GM12878 (cell line): ENCODE results near the gene ADGRG7. TPM values are rescaled to one million over a fixed set of nuclear protein-coding genes. Genes with fewer than 3 reads are reported as not detected.

ENCODE experiments used
- ATAC-seq: fragments of 200-7000 bp; cut with Tn5 transposase; 3 replicates; pipeline ENCODE4 v1.9.1; 2020; ENCODE audit warnings: mild to moderate bottlenecking, moderate library complexity
- BruUV-seq: library from RNA; stranded (reverse); fragments of 400-500 nt; replicated peaks from 2 replicates; lab custom pipeline; 2021; lab: Mats Ljungman, UMichigan
- CTCF ChIA-PET: fragments of 300-600 bp; sonication (Branson Sonifier 250); formaldehyde crosslinking; extraction: SDS; loops from one replicate; lab custom pipeline; 2021; ENCODE audit warnings: inconsistent platforms; lab: Yijun Ruan, JAX
- POLR2A ChIA-PET: fragments of 350-600 bp; formaldehyde crosslinking; extraction: SDS; loops from one replicate; lab custom pipeline; 2021; ENCODE audit warnings: inconsistent platforms; lab: Charles Lee
- RAD21 ChIA-PET: fragments of 300-600 bp; sonication (Branson Sonifier 250); formaldehyde crosslinking; loops from one replicate; lab custom pipeline; 2023; ENCODE audit warnings: antibody characterized with exemption; ENCODE audit not compliant: unreplicated experiment; lab: Charles Lee
- SMC1A ChIA-PET: fragments of 300-600 bp; sonication (Branson Sonifier 250); formaldehyde crosslinking; loops from one replicate; lab custom pipeline; 2023; ENCODE audit not compliant: unreplicated experiment, uncharacterized antibody; lab: Charles Lee
- DNase-seq: peaks from one replicate; pipeline ENCODE4 v3.0.0-alpha.2; 2011; ENCODE audit warnings: low read depth, low spot score
- FAIRE-seq: peaks from 3 replicates; lab custom pipeline; 2011; peaks lifted over from hg19 to GRCh38; lab: Jason Lieb, UNC
- H2AFZ ChIP-seq: 2 replicates; pipeline ENCODE4 v1.6.0; 2011; ENCODE audit warnings: low read depth, low read length, control low read depth; ENCODE audit not compliant: control insufficient read depth
- H3K27ac ChIP-seq: 2 replicates; pipeline ENCODE4 v1.5.1; 2011; ENCODE audit warnings: control low read depth; ENCODE audit not compliant: control insufficient read depth, insufficient read depth
- H3K27me3 ChIP-seq, 2 experiments: replicated peaks in 1 of 2; 2 replicates each; pipeline versions ENCODE4 v1.6.0 to v1.6.1; 2011; ENCODE audit warnings: low read length in 1 of 2; ENCODE audit not compliant: control insufficient read depth in 2 of 2, insufficient read depth in 2 of 2
- H3K36me3 ChIP-seq, 2 experiments: 2 replicates each; pipeline ENCODE4 v1.5.1; 2011; ENCODE audit warnings: low read length in 1 of 2; ENCODE audit not compliant: control insufficient read depth in 2 of 2, insufficient read depth in 2 of 2
- H3K4me1 ChIP-seq: 2 replicates; pipeline ENCODE4 v1.6.1; 2011; ENCODE audit warnings: mild to moderate bottlenecking, low read length, moderate library complexity, mixed read lengths; ENCODE audit not compliant: control insufficient read depth, insufficient read depth
- H3K4me2 ChIP-seq: 2 replicates; pipeline ENCODE4 v1.6.0; 2011; ENCODE audit warnings: control low read depth; ENCODE audit not compliant: control insufficient read depth, insufficient read depth
- H3K4me3 ChIP-seq: fragments of 200-600 bp; sonication (generic); 2 replicates; pipeline ENCODE4 v1.5.1; 2016
- H3K79me2 ChIP-seq: 2 replicates; pipeline ENCODE4 v1.6.0; 2011; ENCODE audit warnings: low read length; ENCODE audit not compliant: control insufficient read depth, insufficient read depth
- H3K9ac ChIP-seq: 2 replicates; pipeline ENCODE4 v1.8.0; 2011; ENCODE audit warnings: low read length, control low read depth, mixed read lengths; ENCODE audit not compliant: control insufficient read depth, insufficient read depth
- H3K9me3 ChIP-seq: replicated peaks from 3 replicates; pipeline ENCODE4 v1.5.1; 2011; ENCODE audit warnings: mild to moderate bottlenecking, low read length; ENCODE audit not compliant: control insufficient read depth, insufficient read depth
- H4K20me1 ChIP-seq: 2 replicates; pipeline ENCODE4 v1.6.0; 2011; ENCODE audit not compliant: control insufficient read depth, insufficient read depth
- BCLAF1 ChIP-seq: fragments of 450-650 bp; IDR thresholded peaks from 2 replicates; pipeline ENCODE4 v1.6.1; 2017; ENCODE audit warnings: antibody characterized with exemption, mild to moderate bottlenecking, moderate library complexity
- BHLHE40 ChIP-seq, 2 experiments: fragments of 450-650 bp in 1 of 2; IDR thresholded peaks; 2 replicates each; pipeline ENCODE4 v1.6.1; 2011 to 2017; ENCODE audit warnings: low read depth in 2 of 2, borderline replicate concordance in 1 of 2, improper control_type of control experiment in 1 of 2, low read length in 1 of 2, mild to moderate bottlenecking in 1 of 2
- BMI1 ChIP-seq: fragments of 450-650 bp; IDR thresholded peaks from 2 replicates; pipeline ENCODE4 v1.6.1; 2016; ENCODE audit warnings: mild to moderate bottlenecking, moderate library complexity, borderline replicate concordance
- GABPA ChIP-seq: IDR thresholded peaks from 2 replicates; pipeline ENCODE4 v1.6.1; 2014; ENCODE audit warnings: antibody characterized with exemption, low read depth, mild to moderate bottlenecking, inconsistent platforms
- IRF3 ChIP-seq: fragments of 450-650 bp; IDR thresholded peaks from 2 replicates; pipeline ENCODE4 v1.6.1; 2014; ENCODE audit warnings: mild to moderate bottlenecking
- NBN ChIP-seq: fragments of 450-650 bp; IDR thresholded peaks from 2 replicates; pipeline ENCODE4 v1.6.1; 2016
- NFIC ChIP-seq: IDR thresholded peaks from 2 replicates; pipeline ENCODE4 v1.6.1; 2012; ENCODE audit warnings: low read depth, mild to moderate bottlenecking, inconsistent platforms, low read length, moderate library complexity
- POLR2AphosphoS5 ChIP-seq: IDR thresholded peaks from 2 replicates; pipeline ENCODE4 v1.6.1; 2011; ENCODE audit warnings: mild to moderate bottlenecking, low read length, inconsistent platforms
- RUNX3 ChIP-seq: IDR thresholded peaks from 2 replicates; pipeline ENCODE4 v1.6.1; 2012; ENCODE audit warnings: low read length, inconsistent platforms
- SIX5 ChIP-seq: IDR thresholded peaks from 2 replicates; pipeline ENCODE4 v1.6.1; 2011; ENCODE audit warnings: mild to moderate bottlenecking, low read depth, low read length, moderate library complexity; ENCODE audit not compliant: severe bottlenecking
- SMC3 ChIP-seq: IDR thresholded peaks from 2 replicates; pipeline ENCODE4 v1.6.1; 2011; ENCODE audit warnings: low read length, improper control_type of control experiment, borderline replicate concordance
- SREBF2 ChIP-seq: IDR thresholded peaks from 2 replicates; pipeline ENCODE4 v1.6.1; 2012; ENCODE audit warnings: mild to moderate bottlenecking, low read length
- ZNF24 ChIP-seq: fragments of 450-650 bp; IDR thresholded peaks from 2 replicates; pipeline ENCODE4 v1.6.1; 2017; ENCODE audit warnings: antibody characterized with exemption, mild to moderate bottlenecking
- ZNF274 ChIP-seq: IDR thresholded peaks from one replicate; pipeline ENCODE4 v1.8.0; 2011; ENCODE audit not compliant: insufficient read length, insufficient read depth
- ZSCAN29 ChIP-seq: fragments of 450-650 bp; IDR thresholded peaks from 2 replicates; pipeline ENCODE4 v1.6.1; 2017; ENCODE audit warnings: mild to moderate bottlenecking, moderate library complexity
- WGBS: methylation state at CpG from one replicate; pipeline ENCODE4 v1.1.6; 2016; ENCODE audit warnings: low lambda C conversion rate; ENCODE audit not compliant: insufficient replicate concordance, insufficient coverage; ENCODE audit errors: missing lambda C conversion rate; 5-methylcytosine and 5-hydroxymethylcytosine counted together
- in situ Hi-C: fragments of 300-500 bp; cut with MboI; formaldehyde crosslinking; loops from 9 replicates; pipeline ENCODE4 v1.14.3; 2018; ENCODE audit warnings: mixed read lengths
- intact Hi-C: fragments of 100-400 bp; cut with micrococcal nuclease; formaldehyde crosslinking; loops from one replicate; pipeline ENCODE4 v1.14.2; 2022; ENCODE audit not compliant: unreplicated experiment
- polyA plus RNA-seq, 11 experiments: library from polyadenylated mRNA; depleted of rRNA in 4 of 11; unstranded in 6 of 11; stranded (reverse) in 5 of 11; fragments of >200 nt; fragmentation: Nextera tagmentation in 4 of 11; fragmentation: Illumina TruSeq in 1 of 11; extraction: Ambion mirVana in 4 of 11; extraction: Trizol in 1 of 11; gene quantifications; 1 replicate in 1 of 11; 2 replicates in 10 of 11; pipeline versions ENCODE4 v1.2.1 to v1.2.3, GENCODE V29; 2011 to 2016; ENCODE audit warnings: inconsistent platforms in 2 of 11, missing spikeins in 2 of 11, low read depth in 1 of 11
- total RNA-seq, 4 experiments: library from RNA; depleted of rRNA in 3 of 4; stranded (reverse); fragments of >200 nt in 3 of 4; fragmentation: Illumina TruSeq in 1 of 4; extraction: Trizol in 1 of 4; gene quantifications; 2 replicates each; pipeline versions ENCODE4 v1.2.1 to v1.2.3, GENCODE V29; 2013 to 2021
- TF ChIP-seq, protein P1 (sequence below): fragments of 450-650 bp; IDR thresholded peaks from 2 replicates; pipeline ENCODE4 v1.6.1; 2017; ENCODE audit warnings: mild to moderate bottlenecking, moderate library complexity

The ADGRG7 gene
- total and polyA plus RNA-seq, 10 of the 15 experiments (the other 5 are each of a cell fraction or from before 2014, with no cell fraction given) = 0.02 to 0.21 (median 0.14) TPM; not detected in 7

DNA sequence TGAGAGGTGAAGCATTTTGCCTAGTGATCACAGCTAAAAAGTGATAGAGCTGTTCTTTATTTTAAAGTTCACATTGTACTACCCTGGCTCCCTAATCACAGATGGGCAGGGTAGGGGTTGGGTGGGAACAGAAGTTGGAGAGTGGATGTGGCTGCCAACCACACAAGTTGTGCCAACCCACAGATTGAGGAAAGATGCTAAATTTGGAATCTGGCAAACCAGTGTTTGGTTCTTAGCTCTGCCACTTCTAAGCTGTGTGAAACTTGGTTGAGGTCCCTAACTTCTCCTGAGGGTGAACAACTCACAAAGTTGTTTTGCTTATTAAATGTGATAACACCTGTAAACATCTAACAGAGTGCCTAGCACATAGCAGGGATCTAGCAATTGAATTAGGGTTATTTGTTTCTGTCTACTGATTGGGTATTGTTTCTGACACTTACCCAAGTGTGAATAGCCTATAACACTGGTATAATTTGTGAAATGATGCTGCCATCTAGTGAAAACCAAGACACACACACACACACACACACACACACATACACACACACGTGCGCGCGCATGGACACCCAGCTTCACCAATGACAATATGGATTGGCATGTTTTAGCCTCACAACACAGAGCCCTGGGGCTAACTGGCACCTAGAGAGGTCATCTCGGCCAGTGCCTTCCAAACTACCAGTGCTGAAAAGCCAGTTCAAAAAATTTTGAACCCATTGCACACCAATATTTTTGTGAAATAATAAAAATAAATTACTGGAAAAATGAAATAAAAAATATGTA, 25.3 kb downstream of the ADGRG7 start:
- ChIA-PET RAD21 (interaction anchor here (0.8 to 5.1 kb wide), 22 partner anchors 10 to 803 kb away, joined by 3 to 134 read pairs (median 6); partner anchors contain the start of genes TBC1D23 and TMEM45A), CTCF (interaction anchor here (0.5 to 5.9 kb wide), 29 partner anchors 9 to 803 kb away, joined by 3 to 102 read pairs (median 4); partner anchors contain the start of genes LNP1 and TOMM70), POLR2A (interaction anchor here (0.5 to 2.8 kb wide), 5 partner anchors 32 to 756 kb away, joined by 4 to 11 read pairs (median 4); no protein-coding TSS in a partner anchor), SMC1A (interaction anchor here (0.5 to 6.4 kb wide), 22 partner anchors 13 to 803 kb away, joined by 3 to 145 read pairs (median 4); partner anchors contain the start of genes ADGRG7, LNP1 and TOMM70)
- no peaks in the 10 kb centered on the region for H4K20me1 ChIP-seq
- in situ Hi-C loops (no loop called here), intact Hi-C loops (loop anchor here (1.0 to 2.0 kb wide), 3 partner anchors 44 to 318 kb away; no protein-coding TSS in a partner anchor)
- no peaks in the 10 kb centered on the region; the same call in 2 of the 3 replicates for H3K9me3 ChIP-seq
- no peak overlapping the region for H3K4me2 ChIP-seq
- no TSS peak for BruUV-seq
- no peaks in the 10 kb centered on the region for H3K79me2 ChIP-seq
- H3K4me1 ChIP-seq = no peaks in the 10 kb centered on the region
- H3K27ac ChIP-seq = no peak overlapping the region
- no peak for FAIRE-seq
- WGBS = 11% methylated on average over 5 of the region's 5 CpGs
- H2AFZ ChIP-seq = no peak overlapping the region
- peak; percentile 31 for DNase-seq
- no peak overlapping the region for H3K4me3 ChIP-seq
- no peaks in the 10 kb centered on the region for H3K36me3 ChIP-seq
- H3K27me3 ChIP-seq = no peaks in the 10 kb centered on the region
- no peak overlapping the region for H3K9ac ChIP-seq
- peak; percentile 92 for ATAC-seq
- TF ChIP-seq POLR2AphosphoS5 = no peak
- TF ChIP-seq ZNF24 = no peak
- no peak for TF ChIP-seq ZSCAN29
- TF ChIP-seq SMC3 = peak; percentile 65; the same call in 1 of the 2 replicates
- no peak for TF ChIP-seq NFIC
- no peak for TF ChIP-seq SREBF2
- TF ChIP-seq IRF3 = no peak
- TF ChIP-seq SIX5 = no peak
- TF ChIP-seq, protein P1, sequence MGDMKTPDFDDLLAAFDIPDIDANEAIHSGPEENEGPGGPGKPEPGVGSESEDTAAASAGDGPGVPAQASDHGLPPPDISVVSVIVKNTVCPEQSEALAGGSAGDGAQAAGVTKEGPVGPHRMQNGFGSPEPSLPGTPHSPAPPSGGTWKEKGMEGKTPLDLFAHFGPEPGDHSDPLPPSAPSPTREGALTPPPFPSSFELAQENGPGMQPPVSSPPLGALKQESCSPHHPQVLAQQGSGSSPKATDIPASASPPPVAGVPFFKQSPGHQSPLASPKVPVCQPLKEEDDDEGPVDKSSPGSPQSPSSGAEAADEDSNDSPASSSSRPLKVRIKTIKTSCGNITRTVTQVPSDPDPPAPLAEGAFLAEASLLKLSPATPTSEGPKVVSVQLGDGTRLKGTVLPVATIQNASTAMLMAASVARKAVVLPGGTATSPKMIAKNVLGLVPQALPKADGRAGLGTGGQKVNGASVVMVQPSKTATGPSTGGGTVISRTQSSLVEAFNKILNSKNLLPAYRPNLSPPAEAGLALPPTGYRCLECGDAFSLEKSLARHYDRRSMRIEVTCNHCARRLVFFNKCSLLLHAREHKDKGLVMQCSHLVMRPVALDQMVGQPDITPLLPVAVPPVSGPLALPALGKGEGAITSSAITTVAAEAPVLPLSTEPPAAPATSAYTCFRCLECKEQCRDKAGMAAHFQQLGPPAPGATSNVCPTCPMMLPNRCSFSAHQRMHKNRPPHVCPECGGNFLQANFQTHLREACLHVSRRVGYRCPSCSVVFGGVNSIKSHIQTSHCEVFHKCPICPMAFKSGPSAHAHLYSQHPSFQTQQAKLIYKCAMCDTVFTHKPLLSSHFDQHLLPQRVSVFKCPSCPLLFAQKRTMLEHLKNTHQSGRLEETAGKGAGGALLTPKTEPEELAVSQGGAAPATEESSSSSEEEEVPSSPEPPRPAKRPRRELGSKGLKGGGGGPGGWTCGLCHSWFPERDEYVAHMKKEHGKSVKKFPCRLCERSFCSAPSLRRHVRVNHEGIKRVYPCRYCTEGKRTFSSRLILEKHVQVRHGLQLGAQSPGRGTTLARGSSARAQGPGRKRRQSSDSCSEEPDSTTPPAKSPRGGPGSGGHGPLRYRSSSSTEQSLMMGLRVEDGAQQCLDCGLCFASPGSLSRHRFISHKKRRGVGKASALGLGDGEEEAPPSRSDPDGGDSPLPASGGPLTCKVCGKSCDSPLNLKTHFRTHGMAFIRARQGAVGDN = no peak
- TF ChIP-seq RUNX3 = 0 out of 2 replicates have a peak, but pooled peaks have one; percentile 11
- TF ChIP-seq GABPA = no peak
- peak; percentile 86 for TF ChIP-seq NBN
- TF ChIP-seq BCLAF1 = no peak
- TF ChIP-seq BMI1 = no peak
- no peak for TF ChIP-seq ZNF274
- TF ChIP-seq BHLHE40 (IDR thresholded peaks at IDR 0.05; ENCODE audit: borderline replicate concordance in 1 of 2, low read depth in 2 of 2, low read length in 1 of 2) = peak; percentile 71 to 86
